Measurements from ENCODE around the gene FOSL2. TPM values are rescaled to one million over a fixed set of nuclear protein-coding genes. Genes with fewer than 3 reads are reported as not detected.

Gene FOSL2
- total and polyA plus RNA-seq, 2 donors (not counting 1 experiment from before 2014, with no cell fraction given) = 2.5 to 37.7 TPM

GRCh38 chr2:28390241-28390745, 2.4 kb upstream of the FOSL2 start:
- ATAC-seq (ENCODE audit: low read depth) (peak; percentile 19), DNase-seq (peak; percentile 72)
- peak overlapping the region; percentile 72 for H2AFZ ChIP-seq (ENCODE audit: insufficient read depth, low read depth, low read length, poor library complexity, severe bottlenecking)
- H3K4me2 ChIP-seq (replicated peaks; ENCODE audit: low read depth, low read length, poor library complexity, severe bottlenecking) = peak overlapping the region; percentile 77
- H3K9ac ChIP-seq (ENCODE audit: low read length) = peak overlapping the region; percentile 68
- H3K4me1 ChIP-seq (ENCODE audit: control insufficient read depth in 2 of 2, insufficient read depth in 2 of 2, low read length in 2 of 2) = peaks cover 18% of the 10 kb centered on the region in 2 donors
- intact Hi-C loops (cut with micrococcal nuclease) = loop anchor here (5.0 to 10.0 kb wide), 5 partner anchors 505 to 1755 kb away; partner anchors contain the start of genes CAD, MPV17, MRPL33 and WDR43
- peak overlapping the region; percentile 89 for H3K4me3 Mint-ChIP-seq
- peaks cover 17% of the 10 kb centered on the region for H3K27me3 Mint-ChIP-seq
- H3K4me3 ChIP-seq (ENCODE audit: control extremely low read depth in 1 of 5, extremely low read depth in 1 of 5, insufficient read depth in 1 of 5, low read depth in 2 of 5, low read length in 4 of 5) = peak overlapping the region; percentile 42 to 90 (median 61)
- H3K27ac ChIP-seq (ENCODE audit: low read length in 2 of 2) = no peak overlapping the region
- WGBS (ENCODE audit: insufficient coverage) = under 1% methylated on average over 35 of the region's 45 CpGs
- TF ChIP-seq CTCF (IDR thresholded peaks at IDR 0.05) = no peak
- no peak for TF ChIP-seq EZH2 (IDR thresholded peaks at IDR 0.05; ENCODE audit: borderline replicate concordance, insufficient read depth, low read depth, low read length, poor library complexity, severe bottlenecking)
- H3K36me3 ChIP-seq (replicated peaks in 1 of 2; ENCODE audit: control extremely low read depth in 1 of 2, control insufficient read depth in 1 of 2, extremely low read depth in 1 of 2, insufficient read depth in 2 of 2, low read length in 1 of 2) = no peaks in the 10 kb centered on the region
- no peaks in the 10 kb centered on the region for H3K9me3 Mint-ChIP-seq (ENCODE audit: insufficient read depth)
- no peaks in the 10 kb centered on the region for H3K79me2 ChIP-seq (ENCODE audit: control insufficient read depth, insufficient read depth, low read length)
- no peaks in the 10 kb centered on the region for H4K20me1 ChIP-seq (ENCODE audit: control insufficient read depth, insufficient read depth, low read length, poor library complexity, severe bottlenecking)
- ChIA-PET CTCF (interaction anchor here (1.3 kb wide), 1 partner anchor 11 kb away, joined by 3 read pairs; no protein-coding TSS in a partner anchor), POLR2A (interaction anchor here (2.3 kb wide), 1 partner anchor 500 kb away, joined by 15 read pairs; the partner anchor contains the start of genes BABAM2 and RBKS)
- peaks cover 25% of the 10 kb centered on the region for H3K4me1 Mint-ChIP-seq
- no peaks in the 10 kb centered on the region for H3K9me3 ChIP-seq (ENCODE audit: control extremely low read depth in 1 of 3, control insufficient read depth in 2 of 3, insufficient read depth in 1 of 3, low read length in 2 of 3)
- peaks cover 0 to 30% (median 4%) of the 10 kb centered on the region in 4 experiments for H3K27me3 ChIP-seq (replicated peaks in 1 of 4; ENCODE audit: control extremely low read depth in 1 of 4, control insufficient read depth in 3 of 4, insufficient read depth in 4 of 4, low read length in 3 of 4)
- peak overlapping the region; percentile 84 for H3K27ac Mint-ChIP-seq
